GM20000 (cell line): Measurements from ENCODE around the gene HELZ.

ENCODE experiments used
- DNase-seq: peaks from one replicate; pipeline ENCODE4 v3.0.0; 2012; ENCODE audit warnings: low spot score
- TF ChIP-seq, protein P1 (sequence below): IDR thresholded peaks from 2 replicates; pipeline ENCODE4 v1.5.1; 2012; ENCODE audit warnings: mild to moderate bottlenecking, control low read depth; ENCODE audit errors: extremely low read depth, missing control alignments

HELZ gene

GRCh38 chr17:67058036-67058435 lies 187.0 kb downstream of the HELZ start:
- no peak for DNase-seq
- TF ChIP-seq, protein P1, sequence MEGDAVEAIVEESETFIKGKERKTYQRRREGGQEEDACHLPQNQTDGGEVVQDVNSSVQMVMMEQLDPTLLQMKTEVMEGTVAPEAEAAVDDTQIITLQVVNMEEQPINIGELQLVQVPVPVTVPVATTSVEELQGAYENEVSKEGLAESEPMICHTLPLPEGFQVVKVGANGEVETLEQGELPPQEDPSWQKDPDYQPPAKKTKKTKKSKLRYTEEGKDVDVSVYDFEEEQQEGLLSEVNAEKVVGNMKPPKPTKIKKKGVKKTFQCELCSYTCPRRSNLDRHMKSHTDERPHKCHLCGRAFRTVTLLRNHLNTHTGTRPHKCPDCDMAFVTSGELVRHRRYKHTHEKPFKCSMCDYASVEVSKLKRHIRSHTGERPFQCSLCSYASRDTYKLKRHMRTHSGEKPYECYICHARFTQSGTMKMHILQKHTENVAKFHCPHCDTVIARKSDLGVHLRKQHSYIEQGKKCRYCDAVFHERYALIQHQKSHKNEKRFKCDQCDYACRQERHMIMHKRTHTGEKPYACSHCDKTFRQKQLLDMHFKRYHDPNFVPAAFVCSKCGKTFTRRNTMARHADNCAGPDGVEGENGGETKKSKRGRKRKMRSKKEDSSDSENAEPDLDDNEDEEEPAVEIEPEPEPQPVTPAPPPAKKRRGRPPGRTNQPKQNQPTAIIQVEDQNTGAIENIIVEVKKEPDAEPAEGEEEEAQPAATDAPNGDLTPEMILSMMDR: no peak

DNA sequence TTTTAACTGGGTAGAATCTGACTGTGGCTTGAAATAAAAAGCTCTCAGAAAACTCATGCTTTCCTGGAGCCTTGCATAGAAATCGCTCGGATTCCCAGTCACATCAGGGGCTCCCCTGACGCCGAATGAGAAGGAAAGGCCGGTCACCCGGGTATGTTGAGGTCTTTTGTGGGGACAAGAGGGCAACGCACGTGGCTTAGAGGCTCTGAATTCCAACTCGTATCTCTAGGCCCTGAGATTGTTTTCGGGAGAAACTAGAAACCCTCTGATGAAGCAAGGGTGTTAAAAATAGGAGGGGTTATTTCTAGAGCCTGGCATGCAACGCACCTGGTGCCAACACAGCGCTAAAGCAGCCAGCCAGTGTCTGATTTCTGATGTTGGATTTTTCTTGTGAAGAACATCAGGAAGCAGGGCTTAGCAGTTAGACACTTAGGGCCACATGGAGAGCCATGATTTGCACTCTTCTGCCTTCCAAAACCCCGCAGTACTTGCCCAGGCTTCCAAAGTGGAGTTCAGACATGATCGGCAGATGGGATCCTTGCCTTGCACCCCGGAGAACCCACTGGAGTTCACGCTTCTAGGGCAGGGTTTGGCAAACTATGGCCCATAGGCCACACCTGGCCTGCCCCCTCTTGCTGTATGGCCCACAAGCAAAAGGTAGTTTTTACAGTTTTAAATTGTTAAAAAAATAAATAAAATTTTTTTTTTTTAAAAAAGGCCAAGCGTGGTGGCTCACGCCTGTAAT lies 188.1 kb downstream of the HELZ start:
- DNase-seq: no peak
- TF ChIP-seq, protein P1: no peak

DNA sequence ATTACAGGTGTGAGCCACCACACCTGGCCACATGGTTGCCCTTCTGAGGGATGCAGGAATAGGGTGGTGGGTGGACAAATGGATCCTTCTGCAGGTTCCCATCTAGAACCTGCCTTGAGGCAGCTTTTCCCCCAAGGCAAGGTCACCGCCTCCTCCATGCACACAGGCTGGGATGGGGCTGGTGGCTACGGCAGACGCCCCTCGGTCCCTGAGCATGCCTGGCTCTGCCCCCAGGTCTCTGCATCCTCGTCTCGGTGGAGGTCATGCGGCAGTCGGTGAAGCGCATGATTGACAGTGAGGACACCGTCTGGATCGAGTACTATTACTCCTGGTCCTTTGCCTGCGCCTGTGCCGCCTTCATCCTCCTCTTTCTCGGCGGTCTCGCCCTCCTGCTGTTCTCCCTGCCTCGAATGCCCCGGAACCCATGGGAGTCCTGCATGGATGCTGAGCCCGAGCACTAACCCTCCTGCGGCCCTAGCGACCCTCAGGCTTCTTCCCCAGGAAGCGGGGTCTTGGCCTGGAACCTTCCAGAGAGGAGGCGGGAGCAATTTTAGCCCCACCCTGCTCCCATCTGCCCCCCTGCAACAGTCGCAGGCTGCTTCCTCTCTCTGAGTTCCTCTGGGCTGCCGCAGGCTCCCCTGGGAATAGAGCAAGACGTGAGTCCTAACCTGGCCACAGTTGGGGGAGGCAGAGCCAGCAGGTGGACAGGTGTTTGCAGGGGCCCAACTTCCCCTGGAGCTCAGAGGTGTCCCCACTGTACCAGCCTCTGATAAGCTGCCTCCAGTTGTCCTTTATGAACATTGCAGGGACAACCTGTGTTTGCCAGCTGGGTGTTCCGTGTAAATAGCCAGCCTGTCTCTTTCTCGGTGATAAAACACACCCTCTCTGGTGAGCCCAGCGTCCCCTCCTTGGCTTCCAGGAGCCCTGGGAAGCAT lies 188.9 kb downstream of the HELZ start:
- TF ChIP-seq, protein P1: no peak
- peak; percentile 20 for DNase-seq

DNA sequence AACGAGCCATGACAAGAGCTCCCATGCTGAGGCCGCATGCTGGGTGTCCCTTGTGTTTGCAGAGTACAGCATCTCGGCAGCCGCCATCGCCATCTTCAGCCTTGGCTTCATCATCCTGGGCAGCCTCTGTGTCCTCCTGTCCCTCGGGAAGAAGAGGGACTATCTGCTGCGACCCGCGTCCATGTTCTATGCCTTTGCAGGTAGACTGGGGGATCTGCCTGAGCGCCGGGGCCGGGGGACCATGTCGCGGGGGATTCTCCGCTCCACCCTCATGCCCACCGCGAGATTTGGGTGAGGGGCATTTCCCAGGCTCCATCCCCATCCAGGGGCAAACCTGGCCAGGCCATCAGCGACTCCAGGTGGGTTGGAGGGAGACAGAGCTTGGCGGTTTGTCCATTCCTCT lies 190.0 kb downstream of the HELZ start:
- DNase-seq: no peak

DNA sequence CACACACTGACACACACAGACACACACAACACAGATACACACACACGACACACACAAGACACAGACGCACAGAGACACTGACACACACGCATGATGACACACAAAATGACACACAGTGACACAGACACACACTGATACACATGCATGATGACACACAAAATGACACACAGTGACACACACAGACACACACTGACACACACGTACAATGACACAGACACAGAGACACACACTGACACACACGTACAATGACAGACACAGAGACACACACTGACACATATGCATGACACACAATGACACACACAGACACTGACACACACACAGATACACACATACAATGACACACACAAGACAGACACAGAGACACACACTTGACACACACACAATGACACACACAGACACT lies 190.4 kb downstream of the HELZ start:
- no peak for DNase-seq
- TF ChIP-seq, protein P1: no peak

More for the DNA sequence above, 190.0 kb downstream of the HELZ start:
- TF ChIP-seq, protein P1: no peak

DNA sequence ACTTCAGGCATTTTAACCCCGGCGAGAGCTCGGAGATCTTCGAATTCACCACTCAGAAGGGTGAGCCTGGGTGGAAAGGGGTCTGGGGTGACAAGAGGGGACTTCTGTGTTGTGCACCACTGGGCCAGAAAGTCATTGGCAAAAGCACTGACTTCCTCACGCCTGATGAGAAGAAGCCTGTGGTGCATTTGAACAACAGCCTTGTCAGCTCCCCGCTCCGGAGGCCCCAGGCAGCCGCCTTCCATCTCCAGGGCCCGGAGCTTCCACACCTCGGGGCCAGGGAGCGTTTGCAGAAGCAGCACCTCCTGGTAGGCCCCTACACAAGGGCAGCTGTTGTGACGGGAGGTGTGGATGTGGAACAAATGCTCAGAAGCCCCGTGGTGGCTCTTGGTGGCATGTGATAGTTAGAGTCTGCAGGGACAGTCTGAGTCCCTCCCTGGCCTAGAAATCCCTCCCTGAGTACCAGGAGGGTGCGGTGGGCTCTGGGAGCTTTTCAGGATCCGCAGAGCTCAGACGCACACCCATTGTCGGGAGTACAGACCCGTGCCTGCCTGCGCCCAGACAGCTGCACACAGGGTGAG lies 190.9 kb downstream of the HELZ start:
- DNase-seq: no peak
- TF ChIP-seq, protein P1: no peak
